A673 (cell line): Measurements from ENCODE around the gene GRID2.

Experiments
- EZH2 ChIP-seq: fragments of 200-600 bp; sonication (generic); IDR thresholded peaks from 2 replicates; pipeline ENCODE4 v1.6.1; 2017; ENCODE audit warnings: borderline replicate concordance, low read depth, mild to moderate bottlenecking, mixed read lengths, antibody characterized with exemption, low read length; ENCODE audit not compliant: poor library complexity, severe bottlenecking
- TF ChIP-seq, protein P1 (sequence below): fragments of 300-800, 200-600 bp; sonication (generic); conservative IDR thresholded peaks from 2 replicates; pipeline ENCODE4 v1.5.1; 2017; ENCODE audit warnings: low read depth, mild to moderate bottlenecking, antibody characterized with exemption, low read length, moderate library complexity, mixed read lengths

DNA sequence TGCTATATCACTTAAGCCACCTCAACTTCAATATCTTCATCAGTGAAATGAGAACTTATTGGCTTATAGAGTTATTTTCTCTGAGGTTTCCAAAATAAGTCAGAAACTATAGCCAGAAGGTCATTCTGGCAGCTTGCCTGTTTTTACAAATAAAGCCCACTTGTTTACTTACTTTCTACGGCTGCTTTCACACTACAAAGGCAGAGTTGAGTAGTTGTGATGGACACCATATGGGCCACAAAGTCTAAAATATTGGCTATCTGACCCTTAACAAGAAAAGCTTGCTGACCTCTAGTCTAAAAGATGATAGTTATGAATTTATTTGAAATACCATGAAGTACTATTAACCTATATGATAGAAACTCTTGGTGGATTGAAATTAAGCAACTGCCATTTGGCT, 1457.5 kb downstream of the GRID2 start:
- TF ChIP-seq, protein P1, sequence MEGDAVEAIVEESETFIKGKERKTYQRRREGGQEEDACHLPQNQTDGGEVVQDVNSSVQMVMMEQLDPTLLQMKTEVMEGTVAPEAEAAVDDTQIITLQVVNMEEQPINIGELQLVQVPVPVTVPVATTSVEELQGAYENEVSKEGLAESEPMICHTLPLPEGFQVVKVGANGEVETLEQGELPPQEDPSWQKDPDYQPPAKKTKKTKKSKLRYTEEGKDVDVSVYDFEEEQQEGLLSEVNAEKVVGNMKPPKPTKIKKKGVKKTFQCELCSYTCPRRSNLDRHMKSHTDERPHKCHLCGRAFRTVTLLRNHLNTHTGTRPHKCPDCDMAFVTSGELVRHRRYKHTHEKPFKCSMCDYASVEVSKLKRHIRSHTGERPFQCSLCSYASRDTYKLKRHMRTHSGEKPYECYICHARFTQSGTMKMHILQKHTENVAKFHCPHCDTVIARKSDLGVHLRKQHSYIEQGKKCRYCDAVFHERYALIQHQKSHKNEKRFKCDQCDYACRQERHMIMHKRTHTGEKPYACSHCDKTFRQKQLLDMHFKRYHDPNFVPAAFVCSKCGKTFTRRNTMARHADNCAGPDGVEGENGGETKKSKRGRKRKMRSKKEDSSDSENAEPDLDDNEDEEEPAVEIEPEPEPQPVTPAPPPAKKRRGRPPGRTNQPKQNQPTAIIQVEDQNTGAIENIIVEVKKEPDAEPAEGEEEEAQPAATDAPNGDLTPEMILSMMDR, result no peak
- TF ChIP-seq EZH2, result no peak
